Measurements from ENCODE around the gene LMX1A. TPM values are rescaled to one million over a fixed set of nuclear protein-coding genes. Genes with fewer than 3 reads are reported as not detected.

LMX1A gene
- total and polyA plus RNA-seq, 12 donors = 0.08 TPM; not detected in 11

- H3K27me3 ChIP-seq = no peaks in the 10 kb centered on the region
- H3K36me3 ChIP-seq (replicated peaks in 1 of 2) = no peaks in the 10 kb centered on the region
- H3K27ac ChIP-seq = no peak overlapping the region
- no peaks in the 10 kb centered on the region for H3K9me3 ChIP-seq (replicated peaks in 1 of 3)
- DNase-seq = no peak
- TF ChIP-seq POLR2A (IDR thresholded peaks at IDR 0.05) = no peak
- no peak for TF ChIP-seq CTCF (IDR thresholded peaks at IDR 0.05)
- intact Hi-C loops (cut with DNase I) = loop anchor here in 1 of 2 donors (10.0 kb wide), 1 partner anchor 340 kb away; no protein-coding TSS in a partner anchor
- 55 to 69% (median 60%) methylated on average over 4 of the region's 4 CpGs for WGBS, 4 donors
- H3K4me1 ChIP-seq (replicated peaks in 1 of 2) = no peaks in the 10 kb centered on the region
- H3K4me3 ChIP-seq = no peak overlapping the region
These were observed 102.1 kb downstream of the LMX1A start for GRCh38 chr1:165254376-165254775.

- no peaks in the 10 kb centered on the region for H3K27me3 ChIP-seq
- no peaks in the 10 kb centered on the region for H3K9me3 ChIP-seq (replicated peaks in 1 of 3)
- TF ChIP-seq CTCF (IDR thresholded peaks at IDR 0.05) = no peak
- TF ChIP-seq POLR2A (IDR thresholded peaks at IDR 0.05) = no peak
These were observed 102.7 kb downstream of the LMX1A start for GRCh38 chr1:165253818-165254254.

GRCh38 chr1:165248969-165249571, 107.4 kb downstream of the LMX1A start:
- peaks cover 2% of the 10 kb centered on the region for H3K27me3 ChIP-seq
- no peaks in the 10 kb centered on the region for H3K4me1 ChIP-seq (replicated peaks in 1 of 2)
- H3K27ac ChIP-seq = no peak overlapping the region
- 64 to 88% (median 82%) methylated on average over 5 of the region's 5 CpGs for WGBS, 4 donors
- H3K9me3 ChIP-seq (replicated peaks in 1 of 3) = no peaks in the 10 kb centered on the region
- TF ChIP-seq CTCF (IDR thresholded peaks at IDR 0.05) (no peak), POLR2A (IDR thresholded peaks at IDR 0.05) (no peak)
- no peaks in the 10 kb centered on the region for H3K36me3 ChIP-seq (replicated peaks in 1 of 2)
- DNase-seq = no peak
- intact Hi-C loops (cut with DNase I) = no loop called here
- H3K4me3 ChIP-seq = no peak overlapping the region

More at GRCh38 chr1:165253818-165254254, 102.7 kb downstream of the LMX1A start:
- no peak for DNase-seq
- Histone ChIP-seq H3K36me3 (replicated peaks in 1 of 2) (no peaks in the 10 kb centered on the region), H3K4me1 (replicated peaks in 1 of 2) (no peaks in the 10 kb centered on the region), H3K27ac (no peak overlapping the region), H3K4me3 (no peak overlapping the region)
- WGBS, 4 donors = 39 to 58% (median 49%) methylated on average over 2 of the region's 2 CpGs
- intact Hi-C loops (cut with DNase I) = loop anchor here in 1 of 2 donors (10.0 kb wide), 1 partner anchor 341 kb away; no protein-coding TSS in a partner anchor

- Histone ChIP-seq H3K36me3 (replicated peaks in 1 of 2) (no peaks in the 10 kb centered on the region), H3K4me1 (replicated peaks in 1 of 2) (no peaks in the 10 kb centered on the region), H3K27ac (no peak overlapping the region), H3K27me3 (peaks cover 6% of the 10 kb centered on the region), H3K4me3 (no peak overlapping the region), H3K9me3 (replicated peaks in 1 of 3) (no peaks in the 10 kb centered on the region)
- WGBS, 4 donors = 55 to 75% (median 65%) methylated on average over 4 of the region's 4 CpGs
- intact Hi-C loops (cut with DNase I) = no loop called here
- no peak for DNase-seq
- TF ChIP-seq CTCF (IDR thresholded peaks at IDR 0.05) (no peak), POLR2A (IDR thresholded peaks at IDR 0.05) (no peak)
These were observed 114.6 kb downstream of the LMX1A start for GRCh38 chr1:165241952-165242351.

Data from adrenal gland (tissue), 12 donors.